Activated T-cell treated with anti-CD3 and anti-CD28 coated beads, Interleukin-2, amount 50 U/mL, for 72 hours (primary cell): ENCODE results near the gene EPHA2. TPM values are rescaled to one million over a fixed set of nuclear protein-coding genes. Genes with fewer than 3 reads are reported as not detected.

Source experiments
- ATAC-seq, 2 donors: fragments of 150-1000 bp; cut with Tn5 transposase; replicated peaks in 1 of 2; 2 replicates each; pipeline ENCODE4 v1.10.0; 2021; ENCODE audit warnings: moderate library complexity in 2 of 2, mild to moderate bottlenecking in 1 of 2
- DNase-seq, 2 donors: peaks; one replicate each; pipeline ENCODE4 v3.0.0; 2021 to 2022; ENCODE audit warnings: mixed read lengths in 1 of 2
- H3K27ac Mint-ChIP-seq: one replicate; pipeline ENCODE4 v1.8.0; 2022; ENCODE audit warnings: mild to moderate bottlenecking, moderate library complexity, mixed read lengths
- H3K27me3 Mint-ChIP-seq: one replicate; pipeline ENCODE4 v1.8.0; 2022; ENCODE audit warnings: low read depth, mixed read lengths
- H3K36me3 Mint-ChIP-seq, 2 donors: one replicate each; pipeline ENCODE4 v1.8.0; 2022; ENCODE audit warnings: mixed read lengths in 2 of 2, mild to moderate bottlenecking in 1 of 2; ENCODE audit not compliant: insufficient read depth in 2 of 2
- H3K4me1 Mint-ChIP-seq: one replicate; pipeline ENCODE4 v1.8.0; 2022; ENCODE audit warnings: low read depth, mixed read lengths
- H3K4me3 Mint-ChIP-seq, 2 donors: one replicate each; pipeline ENCODE4 v1.8.0; 2022; ENCODE audit warnings: mild to moderate bottlenecking in 2 of 2, mixed read lengths in 2 of 2, moderate library complexity in 2 of 2
- H3K9me3 Mint-ChIP-seq, 2 donors: one replicate each; pipeline ENCODE4 v1.8.0; 2022; ENCODE audit warnings: mixed read lengths in 2 of 2
- total RNA-seq, 2 donors: library from RNA; stranded (reverse); gene quantifications; one replicate each; pipeline ENCODE4 v1.2.3, GENCODE V29; 2022

EPHA2 gene
- total RNA-seq, 2 donors from 2014 or later, result 0.43 TPM; not detected in 1

GRCh38 chr1:16191916-16192546 lies 36.2 kb upstream of the EPHA2 start:
- H3K4me3 Mint-ChIP-seq, result no peak overlapping the region
- no peaks in the 10 kb centered on the region for H3K36me3 Mint-ChIP-seq
- H3K9me3 Mint-ChIP-seq, result no peaks in the 10 kb centered on the region
- H3K27me3 Mint-ChIP-seq, result peaks cover 18% of the 10 kb centered on the region
- no peak for ATAC-seq
- no peak overlapping the region for H3K27ac Mint-ChIP-seq
- H3K4me1 Mint-ChIP-seq, result peaks cover 6% of the 10 kb centered on the region
- DNase-seq, result no peak

GRCh38 chr1:16191309-16191708 lies 35.4 kb upstream of the EPHA2 start:
- Mint-ChIP-seq H3K27me3 (peaks cover 18% of the 10 kb centered on the region), H3K27ac (no peak overlapping the region), H3K9me3 (no peaks in the 10 kb centered on the region), H3K4me3 (no peak overlapping the region), H3K4me1 (peaks cover 6% of the 10 kb centered on the region), H3K36me3 (no peaks in the 10 kb centered on the region)
- no peak for DNase-seq
- no peak for ATAC-seq

- H3K27me3 Mint-ChIP-seq, result peaks cover 18% of the 10 kb centered on the region
- no peak for DNase-seq
- ATAC-seq, result no peak
- no peaks in the 10 kb centered on the region for H3K36me3 Mint-ChIP-seq
- no peak overlapping the region for H3K4me3 Mint-ChIP-seq
- no peaks in the 10 kb centered on the region for H3K9me3 Mint-ChIP-seq
- H3K27ac Mint-ChIP-seq, result no peak overlapping the region
- peaks cover 6% of the 10 kb centered on the region for H3K4me1 Mint-ChIP-seq
These were observed 34.2 kb upstream of the EPHA2 start for GRCh38 chr1:16189921-16190621.

GRCh38 chr1:16189003-16189402 lies 33.1 kb upstream of the EPHA2 start:
- Mint-ChIP-seq H3K4me1 (peaks cover 6% of the 10 kb centered on the region), H3K4me3 (no peak overlapping the region)

GRCh38 chr1:16187748-16188401 lies 32.0 kb upstream of the EPHA2 start:
- Mint-ChIP-seq H3K4me1 (peaks cover 6% of the 10 kb centered on the region), H3K4me3 (no peak overlapping the region), H3K36me3 (no peaks in the 10 kb centered on the region), H3K9me3 (no peaks in the 10 kb centered on the region), H3K27me3 (peaks cover 18% of the 10 kb centered on the region), H3K27ac (no peak overlapping the region)
- DNase-seq (peak; percentile 77 to 85), ATAC-seq (peak; percentile 87 to 89)

More at GRCh38 chr1:16189003-16189402, 33.1 kb upstream of the EPHA2 start:
- no peak overlapping the region for H3K27ac Mint-ChIP-seq
- DNase-seq (no peak), ATAC-seq (no peak)
- peaks cover 18% of the 10 kb centered on the region for H3K27me3 Mint-ChIP-seq
- H3K9me3 Mint-ChIP-seq, result no peaks in the 10 kb centered on the region
- H3K36me3 Mint-ChIP-seq, result no peaks in the 10 kb centered on the region

GRCh38 chr1:16186655-16187235 lies 30.9 kb upstream of the EPHA2 start:
- H3K9me3 Mint-ChIP-seq, result no peaks in the 10 kb centered on the region
- peaks cover 18% of the 10 kb centered on the region for H3K27me3 Mint-ChIP-seq
- ATAC-seq (no peak), DNase-seq (no peak)
- H3K4me3 Mint-ChIP-seq, result no peak overlapping the region
- H3K36me3 Mint-ChIP-seq, result no peaks in the 10 kb centered on the region
- no peak overlapping the region for H3K27ac Mint-ChIP-seq
- peaks cover 6% of the 10 kb centered on the region for H3K4me1 Mint-ChIP-seq

GRCh38 chr1:16184557-16185303 lies 28.9 kb upstream of the EPHA2 start:
- Mint-ChIP-seq H3K4me1 (peaks cover 6% of the 10 kb centered on the region), H3K27me3 (peaks cover 8% of the 10 kb centered on the region), H3K4me3 (no peak overlapping the region), H3K9me3 (no peaks in the 10 kb centered on the region), H3K36me3 (no peaks in the 10 kb centered on the region), H3K27ac (no peak overlapping the region)
- ATAC-seq, result no peak
- DNase-seq, result no peak

GRCh38 chr1:16183765-16184556 lies 28.1 kb upstream of the EPHA2 start:
- peaks cover 5% of the 10 kb centered on the region for H3K27me3 Mint-ChIP-seq
- no peak overlapping the region for H3K4me3 Mint-ChIP-seq

GRCh38 chr1:16183179-16183578 lies 27.3 kb upstream of the EPHA2 start:
- H3K9me3 Mint-ChIP-seq, result no peaks in the 10 kb centered on the region

More at GRCh38 chr1:16183765-16184556, 28.1 kb upstream of the EPHA2 start:
- no peak for DNase-seq
- H3K36me3 Mint-ChIP-seq, result no peaks in the 10 kb centered on the region
- no peaks in the 10 kb centered on the region for H3K9me3 Mint-ChIP-seq
- H3K27ac Mint-ChIP-seq, result no peak overlapping the region
- H3K4me1 Mint-ChIP-seq, result peaks cover 6% of the 10 kb centered on the region
- no peak for ATAC-seq

GRCh38 chr1:16181887-16182719 lies 26.2 kb upstream of the EPHA2 start:
- ATAC-seq (no peak), DNase-seq (no peak)
- Mint-ChIP-seq H3K27me3 (no peaks in the 10 kb centered on the region), H3K27ac (no peak overlapping the region), H3K9me3 (no peaks in the 10 kb centered on the region), H3K4me1 (no peaks in the 10 kb centered on the region), H3K4me3 (no peak overlapping the region), H3K36me3 (no peaks in the 10 kb centered on the region)

More at GRCh38 chr1:16183179-16183578, 27.3 kb upstream of the EPHA2 start:
- DNase-seq (no peak), ATAC-seq (no peak)
- no peak overlapping the region for H3K4me3 Mint-ChIP-seq
- peaks cover 6% of the 10 kb centered on the region for H3K4me1 Mint-ChIP-seq
- no peak overlapping the region for H3K27ac Mint-ChIP-seq
- no peaks in the 10 kb centered on the region for H3K36me3 Mint-ChIP-seq
- H3K27me3 Mint-ChIP-seq, result no peaks in the 10 kb centered on the region

GRCh38 chr1:16180291-16180824 lies 24.5 kb upstream of the EPHA2 start:
- no peak for DNase-seq
- ATAC-seq, result no peak

More at GRCh38 chr1:16180291-16180824, 24.5 kb upstream of the EPHA2 start:
- Mint-ChIP-seq H3K27me3 (no peaks in the 10 kb centered on the region), H3K4me3 (no peak overlapping the region), H3K36me3 (no peaks in the 10 kb centered on the region), H3K27ac (no peak overlapping the region), H3K9me3 (no peaks in the 10 kb centered on the region), H3K4me1 (no peaks in the 10 kb centered on the region)
